WERI-Rb-1 (cell line): ENCODE results near the gene ZFHX3.
A peak's percentile ranks its signal among the peaks of the same experiment; 100 is the strongest.

Experiments
- DNase-seq: peaks from one replicate; pipeline ENCODE4 v3.0.0-alpha.2; 2020
- H3K27ac ChIP-seq: fragments of 250-450 bp; sonication (Bioruptor Pico); 2 replicates; pipeline ENCODE4 v1.5.1; 2020; ENCODE audit warnings: mild to moderate bottlenecking, moderate library complexity
- H3K27me3 ChIP-seq: fragments of 250-450 bp; sonication (Bioruptor Pico); 2 replicates; pipeline ENCODE4 v1.5.1; 2021; ENCODE audit warnings: mild to moderate bottlenecking, low read depth, moderate library complexity; ENCODE audit not compliant: insufficient read depth, severe bottlenecking
- H3K36me3 ChIP-seq: fragments of 250-450 bp; sonication (Bioruptor Pico); 2 replicates; pipeline ENCODE4 v1.5.1; 2020; ENCODE audit warnings: mild to moderate bottlenecking, moderate library complexity
- H3K4me3 ChIP-seq: 2 replicates; pipeline ENCODE4 v1.5.1; 2011; ENCODE audit warnings: low read depth, mild to moderate bottlenecking, control low read depth, low read length
- H3K9me3 ChIP-seq: fragments of 250-450 bp; sonication (Bioruptor Pico); 2 replicates; pipeline ENCODE4 v1.5.1; 2021; ENCODE audit warnings: mild to moderate bottlenecking, moderate library complexity; ENCODE audit not compliant: severe bottlenecking
- TF ChIP-seq, protein P1 (sequence below): IDR thresholded peaks from 2 replicates; pipeline ENCODE4 v1.5.1; 2011; ENCODE audit warnings: low read depth, mild to moderate bottlenecking, control low read depth, inconsistent platforms, low read length

The ZFHX3 gene

GRCh38 chr16:72838951-72839350 is 209.0 kb downstream of the ZFHX3 start:
- no peaks in the 10 kb centered on the region for H3K9me3 ChIP-seq
- DNase-seq, result no peak
- H3K36me3 ChIP-seq, result no peaks in the 10 kb centered on the region
- TF ChIP-seq, protein P1, sequence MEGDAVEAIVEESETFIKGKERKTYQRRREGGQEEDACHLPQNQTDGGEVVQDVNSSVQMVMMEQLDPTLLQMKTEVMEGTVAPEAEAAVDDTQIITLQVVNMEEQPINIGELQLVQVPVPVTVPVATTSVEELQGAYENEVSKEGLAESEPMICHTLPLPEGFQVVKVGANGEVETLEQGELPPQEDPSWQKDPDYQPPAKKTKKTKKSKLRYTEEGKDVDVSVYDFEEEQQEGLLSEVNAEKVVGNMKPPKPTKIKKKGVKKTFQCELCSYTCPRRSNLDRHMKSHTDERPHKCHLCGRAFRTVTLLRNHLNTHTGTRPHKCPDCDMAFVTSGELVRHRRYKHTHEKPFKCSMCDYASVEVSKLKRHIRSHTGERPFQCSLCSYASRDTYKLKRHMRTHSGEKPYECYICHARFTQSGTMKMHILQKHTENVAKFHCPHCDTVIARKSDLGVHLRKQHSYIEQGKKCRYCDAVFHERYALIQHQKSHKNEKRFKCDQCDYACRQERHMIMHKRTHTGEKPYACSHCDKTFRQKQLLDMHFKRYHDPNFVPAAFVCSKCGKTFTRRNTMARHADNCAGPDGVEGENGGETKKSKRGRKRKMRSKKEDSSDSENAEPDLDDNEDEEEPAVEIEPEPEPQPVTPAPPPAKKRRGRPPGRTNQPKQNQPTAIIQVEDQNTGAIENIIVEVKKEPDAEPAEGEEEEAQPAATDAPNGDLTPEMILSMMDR, result no peak
- H3K4me3 ChIP-seq, result no peak overlapping the region
- no peaks in the 10 kb centered on the region for H3K27me3 ChIP-seq
- H3K27ac ChIP-seq, result no peak overlapping the region

GRCh38 chr16:72838586-72838910 is 209.4 kb downstream of the ZFHX3 start:
- Histone ChIP-seq H3K27ac (no peak overlapping the region), H3K9me3 (no peaks in the 10 kb centered on the region), H3K36me3 (no peaks in the 10 kb centered on the region), H3K4me3 (no peak overlapping the region), H3K27me3 (no peaks in the 10 kb centered on the region)
- TF ChIP-seq, protein P1, result no peak
- no peak for DNase-seq

DNA sequence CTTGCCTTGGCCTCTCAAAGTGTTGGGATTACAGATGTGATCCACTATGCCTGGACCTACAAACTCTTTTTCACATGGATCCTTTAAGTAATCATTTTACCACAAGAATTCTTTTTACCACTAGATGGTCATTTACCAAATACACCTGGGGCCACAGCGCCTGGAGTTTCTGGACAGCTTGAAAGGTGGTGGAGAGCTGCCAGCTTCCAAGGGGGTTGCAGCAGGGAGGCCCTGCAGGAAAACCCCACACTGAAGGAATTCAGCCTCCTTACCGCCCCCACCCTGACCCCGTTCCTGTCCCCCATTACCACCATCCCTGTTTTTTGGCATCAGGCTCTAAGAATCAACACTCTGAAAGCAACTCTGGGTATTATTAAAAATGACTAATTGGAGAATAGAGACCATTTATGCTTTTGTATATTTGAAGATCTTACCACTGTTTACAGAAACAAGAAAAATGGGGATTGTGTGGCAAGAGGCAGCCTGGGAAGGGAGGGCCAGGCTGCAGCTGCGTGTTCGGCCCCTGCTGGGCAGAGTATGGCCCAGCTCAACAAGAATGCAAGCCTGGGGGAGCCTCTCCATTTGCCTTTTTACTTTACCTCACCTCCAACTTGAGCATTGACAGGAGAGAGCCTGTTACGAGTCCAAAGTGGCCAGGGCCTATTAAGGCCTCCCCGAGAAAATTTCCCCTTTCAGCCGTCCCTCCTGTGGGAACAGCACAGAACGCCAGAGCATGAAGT is 209.9 kb downstream of the ZFHX3 start:
- Histone ChIP-seq H3K27ac (no peak overlapping the region), H3K27me3 (no peaks in the 10 kb centered on the region), H3K4me3 (no peak overlapping the region), H3K36me3 (no peaks in the 10 kb centered on the region), H3K9me3 (no peaks in the 10 kb centered on the region)
- TF ChIP-seq, protein P1, result no peak
- no peak for DNase-seq

DNA sequence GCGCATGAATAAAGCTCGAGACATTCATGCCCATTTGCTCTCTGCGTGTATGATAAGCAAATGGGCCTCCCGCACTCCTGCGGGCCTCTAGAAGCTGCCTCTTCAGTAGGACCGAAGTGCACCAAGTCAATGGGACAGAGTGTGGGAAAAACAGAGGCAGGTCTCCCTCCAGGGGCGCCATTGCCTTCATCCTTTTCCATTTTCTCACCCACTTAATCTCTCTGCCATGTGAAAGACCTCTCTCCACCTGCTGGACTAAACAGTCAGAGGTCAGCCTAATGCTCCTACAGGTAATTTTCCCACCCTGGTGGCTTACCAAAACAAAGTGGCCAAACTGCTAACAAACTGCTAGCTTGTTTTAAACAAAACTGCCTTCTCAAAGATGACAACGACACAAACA is 210.9 kb downstream of the ZFHX3 start:
- Histone ChIP-seq H3K36me3 (no peaks in the 10 kb centered on the region), H3K4me3 (no peak overlapping the region), H3K27me3 (no peaks in the 10 kb centered on the region), H3K27ac (no peak overlapping the region), H3K9me3 (no peaks in the 10 kb centered on the region)
- DNase-seq, result no peak
- TF ChIP-seq, protein P1, result peak; percentile 24

DNA sequence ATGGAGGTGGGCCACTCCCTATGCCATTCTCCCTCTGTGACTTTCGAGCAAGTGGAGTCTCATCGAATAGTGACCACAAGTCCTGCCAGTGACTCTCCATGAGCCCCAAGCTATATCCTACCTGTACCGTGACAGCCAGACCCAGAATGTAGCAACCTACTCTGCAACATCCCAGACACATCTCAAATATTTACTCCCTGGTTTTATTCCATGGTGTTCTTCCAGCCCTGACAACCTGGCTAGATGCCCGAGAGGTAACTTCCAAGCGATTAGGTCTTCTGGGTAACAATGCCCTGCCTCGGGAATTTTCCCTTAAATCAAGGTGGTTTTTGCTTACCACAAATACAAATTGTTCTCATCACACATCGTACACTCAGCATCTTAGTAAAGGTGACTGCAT is 211.7 kb downstream of the ZFHX3 start:
- TF ChIP-seq, protein P1, result no peak
- H3K4me3 ChIP-seq, result no peak overlapping the region
- DNase-seq, result no peak
- H3K27me3 ChIP-seq, result no peaks in the 10 kb centered on the region
- H3K27ac ChIP-seq, result no peak overlapping the region
- no peaks in the 10 kb centered on the region for H3K9me3 ChIP-seq
- H3K36me3 ChIP-seq, result no peaks in the 10 kb centered on the region

GRCh38 chr16:72835086-72835485 is 212.8 kb downstream of the ZFHX3 start:
- H3K4me3 ChIP-seq, result no peak overlapping the region
- TF ChIP-seq, protein P1, result no peak
- no peaks in the 10 kb centered on the region for H3K36me3 ChIP-seq
- no peak overlapping the region for H3K27ac ChIP-seq
- DNase-seq, result no peak
- H3K9me3 ChIP-seq, result no peaks in the 10 kb centered on the region
- H3K27me3 ChIP-seq, result no peaks in the 10 kb centered on the region
